ENCODE data around the gene ANO7.

ANO7 gene

GRCh38 chr2:241255542-241256167 is 67.2 kb downstream of the ANO7 start:
- DNase-seq = no peak

GRCh38 chr2:241256168-241256545 is 67.7 kb downstream of the ANO7 start:
- DNase-seq = no peak

GRCh38 chr2:241257419-241258032 is 69.0 kb downstream of the ANO7 start:
- no peak for DNase-seq

GRCh38 chr2:241258505-241259280 is 70.2 kb downstream of the ANO7 start:
- no peak for DNase-seq

GRCh38 chr2:241260911-241261310 is 72.4 kb downstream of the ANO7 start:
- no peak for DNase-seq

- DNase-seq = no peak
Measured at GRCh38 chr2:241261628-241262027, 73.2 kb downstream of the ANO7 start.

GRCh38 chr2:241263061-241263460 is 74.6 kb downstream of the ANO7 start:
- DNase-seq = no peak

- DNase-seq = no peak
Measured at GRCh38 chr2:241265506-241265905, 77.0 kb downstream of the ANO7 start.

GRCh38 chr2:241267249-241268067 is 79.0 kb downstream of the ANO7 start:
- DNase-seq = no peak

GRCh38 chr2:241268306-241268705 is 79.8 kb downstream of the ANO7 start:
- DNase-seq = no peak

GRCh38 chr2:241268716-241269445 is 80.4 kb downstream of the ANO7 start:
- no peak for DNase-seq

- DNase-seq = no peak
Measured at GRCh38 chr2:241269707-241270520, 81.4 kb downstream of the ANO7 start.

GRCh38 chr2:241270531-241270930 is 82.1 kb downstream of the ANO7 start:
- no peak for DNase-seq

GRCh38 chr2:241271706-241272302 is 83.3 kb downstream of the ANO7 start:
- no peak for DNase-seq

GRCh38 chr2:241272303-241273209 is 84.1 kb downstream of the ANO7 start:
- DNase-seq = no peak

- DNase-seq = no peak
Measured at GRCh38 chr2:241273210-241274020, 84.9 kb downstream of the ANO7 start.

GRCh38 chr2:241274127-241274526 is 85.7 kb downstream of the ANO7 start:
- DNase-seq = no peak
